ENCODE results near the gene LPAR3.

- TF ChIP-seq POLR2A (IDR thresholded peaks at IDR 0.05) (no peak), CTCF (IDR thresholded peaks at IDR 0.05) (no peak)
These were observed 3.3 kb upstream of the LPAR3 start for GRCh38 chr1:84896279-84896678.

Data from Peyer's patch (tissue), 4 donors.